Measurements from ENCODE around the gene MLLT1. TPM values are rescaled to one million over a fixed set of nuclear protein-coding genes. Genes with fewer than 3 reads are reported as not detected.

MLLT1 gene
- total RNA-seq: 25.5 TPM

GRCh38 chr19:6279931-6280591 is at the start of gene MLLT1:
MLLT1 (minus strand) TSS chr19:6279975; CDS start chr19:6279784, 191 bp downstream.
- Histone ChIP-seq H3K4me3 (peak within 1 kb of the TSS; percentile 68 to 84), H3K27me3 (no peaks in the 10 kb centered on the region), H3K4me1 (peaks cover 42% of the 10 kb centered on the region), H3K27ac (peak within 1 kb of the TSS; percentile 89), H3K9me3 (no peaks in the 10 kb centered on the region), H3K36me3 (no peaks in the 10 kb centered on the region)
- TF ChIP-seq POLR2AphosphoS5 (IDR thresholded peaks at IDR 0.05; ENCODE audit: insufficient read depth in 1 of 2, low read depth in 1 of 2): no peak
- peak; percentile 11 to 76 (median 45) for TF ChIP-seq CTCF (IDR thresholded peaks at IDR 0.05)
- TF ChIP-seq POLR2A (IDR thresholded peaks at IDR 0.05): peak in 1 of 2 donors; percentile 19
- intact Hi-C loops (cut with DNase I): loop anchor here (5.0 kb wide), 2 partner anchors 63 to 223 kb away; no protein-coding TSS in a partner anchor
- DNase-seq (ENCODE audit: extremely low spot score in 2 of 2): peak in 1 of 2 donors; percentile 94

GRCh38 chr19:6326815-6327214 is 47.0 kb upstream of the MLLT1 start:
- Histone ChIP-seq H3K36me3 (no peaks in the 10 kb centered on the region), H3K9me3 (no peaks in the 10 kb centered on the region), H3K4me1 (no peaks in the 10 kb centered on the region), H3K27ac (no peak overlapping the region), H3K27me3 (no peaks in the 10 kb centered on the region), H3K4me3 (no peak overlapping the region)
- no peak for DNase-seq (ENCODE audit: extremely low spot score in 2 of 2)
- TF ChIP-seq CTCF (IDR thresholded peaks at IDR 0.05) (no peak), POLR2AphosphoS5 (IDR thresholded peaks at IDR 0.05; ENCODE audit: insufficient read depth in 1 of 2, low read depth in 1 of 2) (no peak), POLR2A (IDR thresholded peaks at IDR 0.05) (no peak)
- intact Hi-C loops (cut with DNase I): no loop called here

GRCh38 chr19:6325614-6326013 is 45.8 kb upstream of the MLLT1 start:
- no peaks in the 10 kb centered on the region for H3K9me3 ChIP-seq
- H3K4me1 ChIP-seq: no peaks in the 10 kb centered on the region
- H3K27me3 ChIP-seq: no peaks in the 10 kb centered on the region
- DNase-seq (ENCODE audit: extremely low spot score in 2 of 2): no peak
- H3K27ac ChIP-seq: no peak overlapping the region
- H3K4me3 ChIP-seq: no peak overlapping the region
- H3K36me3 ChIP-seq: no peaks in the 10 kb centered on the region
- TF ChIP-seq POLR2A (IDR thresholded peaks at IDR 0.05) (no peak), CTCF (IDR thresholded peaks at IDR 0.05) (no peak), POLR2AphosphoS5 (IDR thresholded peaks at IDR 0.05; ENCODE audit: insufficient read depth in 1 of 2, low read depth in 1 of 2) (no peak)
- intact Hi-C loops (cut with DNase I): no loop called here

GRCh38 chr19:6324757-6325156 is 45.0 kb upstream of the MLLT1 start:
- H3K36me3 ChIP-seq: no peaks in the 10 kb centered on the region
- no peak for DNase-seq (ENCODE audit: extremely low spot score in 2 of 2)
- no peak overlapping the region for H3K4me3 ChIP-seq
- intact Hi-C loops (cut with DNase I): no loop called here
- H3K27me3 ChIP-seq: no peaks in the 10 kb centered on the region
- TF ChIP-seq POLR2AphosphoS5 (IDR thresholded peaks at IDR 0.05; ENCODE audit: insufficient read depth in 1 of 2, low read depth in 1 of 2) (no peak), CTCF (IDR thresholded peaks at IDR 0.05) (no peak), POLR2A (IDR thresholded peaks at IDR 0.05) (no peak)
- H3K27ac ChIP-seq: no peak overlapping the region
- H3K9me3 ChIP-seq: no peaks in the 10 kb centered on the region
- H3K4me1 ChIP-seq: no peaks in the 10 kb centered on the region

GRCh38 chr19:6322284-6322683 is 42.5 kb upstream of the MLLT1 start:
- Histone ChIP-seq H3K27me3 (no peaks in the 10 kb centered on the region), H3K27ac (no peak overlapping the region), H3K4me1 (no peaks in the 10 kb centered on the region), H3K4me3 (no peak overlapping the region), H3K9me3 (no peaks in the 10 kb centered on the region), H3K36me3 (no peaks in the 10 kb centered on the region)
- DNase-seq (ENCODE audit: extremely low spot score in 2 of 2): no peak
- intact Hi-C loops (cut with DNase I): no loop called here
- TF ChIP-seq POLR2A (IDR thresholded peaks at IDR 0.05) (no peak), POLR2AphosphoS5 (IDR thresholded peaks at IDR 0.05; ENCODE audit: insufficient read depth in 1 of 2, low read depth in 1 of 2) (no peak), CTCF (IDR thresholded peaks at IDR 0.05) (no peak)

All from vagina (tissue), 2 donors.